ENCODE data around the gene SPOCK2.

The SPOCK2 gene

DNA sequence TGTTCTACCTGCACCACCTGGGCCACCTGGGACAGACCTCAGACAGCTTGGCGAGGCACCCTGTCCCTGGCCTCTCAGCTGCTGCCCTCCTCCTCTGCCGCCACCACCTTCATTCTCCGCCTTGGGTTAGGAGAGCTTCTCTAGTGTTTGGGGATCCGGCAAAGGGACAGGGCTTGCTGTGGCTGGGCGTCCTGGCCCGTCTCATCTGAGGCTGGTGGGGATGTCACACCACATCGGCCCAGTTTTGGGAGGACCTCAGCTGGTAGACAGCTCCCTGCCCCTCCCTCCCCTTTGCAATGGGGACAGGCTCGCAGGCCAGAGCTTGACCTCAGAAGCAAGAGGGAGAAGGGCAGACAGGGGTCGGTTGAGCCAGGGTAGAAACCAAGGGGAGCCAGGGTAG, 26.4 kb downstream of the SPOCK2 start:
- H3K4me3 ChIP-seq (ENCODE audit: low read length in 2 of 2), result no peak overlapping the region
- no peaks in the 10 kb centered on the region for H3K4me1 ChIP-seq (ENCODE audit: control insufficient read depth, insufficient read depth, low read length)
- H3K27ac ChIP-seq (ENCODE audit: low read length), result no peak overlapping the region
- H3K9me3 ChIP-seq (ENCODE audit: control insufficient read depth in 2 of 2, low read length in 2 of 2), result no peaks in the 10 kb centered on the region
- no peaks in the 10 kb centered on the region for H3K36me3 ChIP-seq (ENCODE audit: control insufficient read depth in 2 of 2, insufficient read depth in 2 of 2, low read length in 2 of 2)
- no peaks in the 10 kb centered on the region for H3K27me3 ChIP-seq (ENCODE audit: control insufficient read depth in 1 of 2, insufficient read depth in 2 of 2, low read length in 2 of 2)
- no peak overlapping the region for H3K9ac ChIP-seq (ENCODE audit: low read length in 2 of 2)

GRCh38 chr10:72061491-72061890, 26.9 kb downstream of the SPOCK2 start:
- no peaks in the 10 kb centered on the region for H3K27me3 ChIP-seq (ENCODE audit: control insufficient read depth in 1 of 2, insufficient read depth in 2 of 2, low read length in 2 of 2)
- H3K36me3 ChIP-seq (ENCODE audit: control insufficient read depth in 2 of 2, insufficient read depth in 2 of 2, low read length in 2 of 2), result no peaks in the 10 kb centered on the region
- no peak overlapping the region for H3K27ac ChIP-seq (ENCODE audit: low read length)
- H3K4me3 ChIP-seq (ENCODE audit: low read length in 2 of 2), result no peak overlapping the region
- no peaks in the 10 kb centered on the region for H3K9me3 ChIP-seq (ENCODE audit: control insufficient read depth in 2 of 2, low read length in 2 of 2)
- H3K4me1 ChIP-seq (ENCODE audit: control insufficient read depth, insufficient read depth, low read length), result no peaks in the 10 kb centered on the region
- H3K9ac ChIP-seq (ENCODE audit: low read length in 2 of 2), result no peak overlapping the region

- Histone ChIP-seq H3K36me3 (ENCODE audit: control insufficient read depth in 2 of 2, insufficient read depth in 2 of 2, low read length in 2 of 2) (no peaks in the 10 kb centered on the region), H3K9me3 (ENCODE audit: control insufficient read depth in 2 of 2, low read length in 2 of 2) (no peaks in the 10 kb centered on the region), H3K4me3 (ENCODE audit: low read length in 2 of 2) (no peak overlapping the region), H3K27me3 (ENCODE audit: control insufficient read depth in 1 of 2, insufficient read depth in 2 of 2, low read length in 2 of 2) (no peaks in the 10 kb centered on the region), H3K9ac (ENCODE audit: low read length in 2 of 2) (no peak overlapping the region), H3K27ac (ENCODE audit: low read length) (no peak overlapping the region), H3K4me1 (ENCODE audit: control insufficient read depth, insufficient read depth, low read length) (no peaks in the 10 kb centered on the region)
Observed at GRCh38 chr10:72059843-72060822, 28.2 kb downstream of the SPOCK2 start.

DNA sequence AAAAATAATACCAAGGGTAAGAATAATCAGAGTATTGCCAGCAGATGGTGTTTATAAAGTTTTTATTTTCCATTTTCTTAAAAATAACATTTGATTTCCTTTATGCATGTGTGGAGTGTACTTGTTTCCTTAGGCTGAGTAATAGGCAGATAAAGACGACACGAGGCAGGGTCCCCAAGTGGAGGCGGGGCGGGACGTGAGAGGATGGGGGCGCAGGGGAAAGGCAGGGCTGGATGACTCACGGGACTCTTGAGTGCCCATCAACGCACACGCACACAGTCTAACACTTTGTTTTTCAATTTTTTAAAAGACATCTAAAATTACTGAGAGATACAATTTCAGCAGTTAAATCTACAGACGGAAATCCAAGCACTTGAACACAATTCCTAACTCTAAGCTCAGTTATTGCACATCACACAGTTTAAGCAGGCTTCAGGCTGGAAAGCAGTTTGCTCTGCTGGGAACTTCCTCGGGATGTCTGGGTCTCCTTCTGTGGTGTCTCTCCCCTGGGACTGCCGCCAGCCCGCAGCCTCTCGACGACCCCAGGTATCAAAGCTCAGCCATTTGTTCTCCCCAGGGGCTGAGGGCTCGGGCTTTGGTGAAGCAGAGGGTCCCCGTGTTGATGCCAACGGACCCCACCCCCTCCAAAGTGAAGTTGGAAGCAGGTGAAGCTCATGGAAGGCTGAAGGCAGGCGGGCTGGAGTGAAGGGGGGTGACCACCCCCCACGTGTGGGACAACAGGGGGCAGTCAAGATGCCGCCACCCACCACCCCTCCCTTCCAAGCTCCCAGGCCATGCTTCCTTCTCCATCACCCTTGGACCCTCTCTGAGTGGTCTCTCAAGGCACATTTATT, 29.1 kb downstream of the SPOCK2 start:
- H3K9me3 ChIP-seq (ENCODE audit: control insufficient read depth in 2 of 2, low read length in 2 of 2), result no peaks in the 10 kb centered on the region
- no peak overlapping the region for H3K9ac ChIP-seq (ENCODE audit: low read length in 2 of 2)
- H3K27ac ChIP-seq (ENCODE audit: low read length), result no peak overlapping the region
- H3K4me3 ChIP-seq (ENCODE audit: low read length in 2 of 2), result no peak overlapping the region
- H3K4me1 ChIP-seq (ENCODE audit: control insufficient read depth, insufficient read depth, low read length), result no peaks in the 10 kb centered on the region
- no peaks in the 10 kb centered on the region for H3K36me3 ChIP-seq (ENCODE audit: control insufficient read depth in 2 of 2, insufficient read depth in 2 of 2, low read length in 2 of 2)
- H3K27me3 ChIP-seq (ENCODE audit: control insufficient read depth in 1 of 2, insufficient read depth in 2 of 2, low read length in 2 of 2), result no peaks in the 10 kb centered on the region

GRCh38 chr10:72058347-72058898, 29.9 kb downstream of the SPOCK2 start:
- Histone ChIP-seq H3K27me3 (ENCODE audit: control insufficient read depth in 1 of 2, insufficient read depth in 2 of 2, low read length in 2 of 2) (no peaks in the 10 kb centered on the region), H3K36me3 (ENCODE audit: control insufficient read depth in 2 of 2, insufficient read depth in 2 of 2, low read length in 2 of 2) (no peaks in the 10 kb centered on the region), H3K9me3 (ENCODE audit: control insufficient read depth in 2 of 2, low read length in 2 of 2) (no peaks in the 10 kb centered on the region), H3K9ac (ENCODE audit: low read length in 2 of 2) (no peak overlapping the region), H3K4me1 (ENCODE audit: control insufficient read depth, insufficient read depth, low read length) (no peaks in the 10 kb centered on the region), H3K4me3 (ENCODE audit: low read length in 2 of 2) (no peak overlapping the region), H3K27ac (ENCODE audit: low read length) (no peak overlapping the region)

DNA sequence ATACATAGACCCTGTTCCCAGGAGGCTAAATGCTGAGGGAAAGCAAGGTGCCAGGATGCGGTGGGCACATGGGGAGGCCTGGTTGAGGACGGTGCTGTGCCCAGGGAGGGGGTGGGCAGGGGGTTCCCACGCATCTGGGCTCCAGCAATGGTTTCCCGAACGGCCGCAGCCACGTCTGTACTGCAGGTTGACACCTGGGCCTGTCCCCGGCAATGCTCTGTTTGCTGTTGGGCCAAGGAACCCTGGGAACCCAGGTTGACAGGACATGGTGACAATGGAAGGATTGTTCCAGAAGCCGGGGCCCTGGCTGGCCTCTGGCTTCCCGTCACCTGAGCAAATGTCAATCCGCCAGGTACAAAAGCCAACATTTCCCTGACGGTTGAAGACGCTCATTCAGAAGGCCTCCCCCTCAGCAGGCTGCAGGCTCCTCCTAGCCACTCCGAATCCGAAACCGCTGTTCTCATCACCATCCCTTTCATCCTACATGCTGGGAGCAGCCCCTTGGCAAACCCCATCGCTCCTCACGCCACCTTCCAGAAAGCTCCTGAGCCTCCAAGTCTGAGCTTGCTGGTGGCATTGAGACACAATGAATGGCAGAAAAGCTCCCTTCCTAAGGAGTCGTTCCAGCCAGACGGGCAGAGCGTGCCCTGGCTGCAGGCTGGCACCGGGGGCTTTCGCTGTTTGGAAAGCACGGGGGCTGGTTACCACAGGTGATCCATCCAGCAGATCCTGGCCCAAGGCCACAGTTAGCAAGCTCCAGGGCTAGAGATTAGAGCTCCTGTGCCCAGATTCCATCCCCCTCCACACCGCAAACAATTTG, 31.2 kb downstream of the SPOCK2 start:
- no peaks in the 10 kb centered on the region for H3K4me1 ChIP-seq (ENCODE audit: control insufficient read depth, insufficient read depth, low read length)
- no peaks in the 10 kb centered on the region for H3K36me3 ChIP-seq (ENCODE audit: control insufficient read depth in 2 of 2, insufficient read depth in 2 of 2, low read length in 2 of 2)
- H3K4me3 ChIP-seq (ENCODE audit: low read length in 2 of 2), result no peak overlapping the region
- H3K9ac ChIP-seq (ENCODE audit: low read length in 2 of 2), result no peak overlapping the region
- no peaks in the 10 kb centered on the region for H3K27me3 ChIP-seq (ENCODE audit: control insufficient read depth in 1 of 2, insufficient read depth in 2 of 2, low read length in 2 of 2)
- H3K9me3 ChIP-seq (ENCODE audit: control insufficient read depth in 2 of 2, low read length in 2 of 2), result no peaks in the 10 kb centered on the region
- H3K27ac ChIP-seq (ENCODE audit: low read length), result no peak overlapping the region

DNA sequence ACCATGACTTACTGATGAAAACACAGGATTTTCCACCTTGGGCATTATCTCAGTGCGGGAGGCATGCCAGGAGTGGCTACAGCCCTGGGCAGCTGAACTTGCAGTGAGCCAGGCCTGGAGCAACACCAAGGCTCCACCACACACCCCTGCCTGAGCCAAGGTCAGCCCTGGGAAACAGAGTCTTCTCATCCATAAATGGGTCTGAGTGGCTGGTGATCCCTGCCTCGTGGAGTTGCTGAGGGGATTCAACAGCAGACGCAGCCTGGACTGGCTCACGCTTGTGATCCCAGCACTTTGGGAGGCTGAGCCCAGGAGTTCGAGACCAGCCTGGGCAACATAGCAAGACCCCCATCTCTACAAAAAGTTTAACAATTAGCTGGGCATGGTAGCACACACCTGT, 32.2 kb downstream of the SPOCK2 start:
- Histone ChIP-seq H3K27ac (ENCODE audit: low read length) (no peak overlapping the region), H3K9ac (ENCODE audit: low read length in 2 of 2) (no peak overlapping the region), H3K4me3 (ENCODE audit: low read length in 2 of 2) (no peak overlapping the region), H3K27me3 (ENCODE audit: control insufficient read depth in 1 of 2, insufficient read depth in 2 of 2, low read length in 2 of 2) (no peaks in the 10 kb centered on the region), H3K36me3 (ENCODE audit: control insufficient read depth in 2 of 2, insufficient read depth in 2 of 2, low read length in 2 of 2) (no peaks in the 10 kb centered on the region), H3K4me1 (ENCODE audit: control insufficient read depth, insufficient read depth, low read length) (no peaks in the 10 kb centered on the region), H3K9me3 (ENCODE audit: control insufficient read depth in 2 of 2, low read length in 2 of 2) (no peaks in the 10 kb centered on the region)

GRCh38 chr10:72053690-72054089, 34.7 kb downstream of the SPOCK2 start:
- Histone ChIP-seq H3K9ac (ENCODE audit: low read length in 2 of 2) (no peak overlapping the region), H3K27ac (ENCODE audit: low read length) (no peak overlapping the region), H3K36me3 (ENCODE audit: control insufficient read depth in 2 of 2, insufficient read depth in 2 of 2, low read length in 2 of 2) (no peaks in the 10 kb centered on the region), H3K27me3 (ENCODE audit: control insufficient read depth in 1 of 2, insufficient read depth in 2 of 2, low read length in 2 of 2) (no peaks in the 10 kb centered on the region), H3K9me3 (ENCODE audit: control insufficient read depth in 2 of 2, low read length in 2 of 2) (peaks cover 0 to 4% of the 10 kb centered on the region in 2 donors), H3K4me3 (ENCODE audit: low read length in 2 of 2) (no peak overlapping the region), H3K4me1 (ENCODE audit: control insufficient read depth, insufficient read depth, low read length) (no peaks in the 10 kb centered on the region)

DNA sequence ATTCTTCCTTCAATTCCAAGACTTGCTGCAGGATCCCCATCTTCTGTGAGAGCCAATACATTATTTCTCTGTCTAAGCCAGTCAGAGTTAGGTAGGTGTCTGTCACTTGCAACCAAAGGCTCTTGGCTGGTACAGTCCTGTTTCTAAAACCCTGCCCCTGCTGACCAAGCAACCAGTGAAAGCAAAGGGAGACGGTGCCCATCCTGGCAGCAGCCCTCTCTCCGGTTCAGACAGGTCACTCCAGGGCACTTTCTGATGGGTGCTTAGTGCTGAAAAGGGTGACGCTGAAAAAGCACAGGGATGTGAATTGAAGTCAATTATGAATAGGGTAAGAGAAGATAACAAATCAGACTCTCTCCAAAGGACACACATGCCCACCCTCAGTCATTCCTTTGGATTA, 37.5 kb downstream of the SPOCK2 start:
- Histone ChIP-seq H3K27me3 (ENCODE audit: control insufficient read depth in 1 of 2, insufficient read depth in 2 of 2, low read length in 2 of 2) (no peaks in the 10 kb centered on the region), H3K4me3 (ENCODE audit: low read length in 2 of 2) (no peak overlapping the region), H3K4me1 (ENCODE audit: control insufficient read depth, insufficient read depth, low read length) (no peaks in the 10 kb centered on the region), H3K27ac (ENCODE audit: low read length) (no peak overlapping the region), H3K9ac (ENCODE audit: low read length in 2 of 2) (no peak overlapping the region), H3K9me3 (ENCODE audit: control insufficient read depth in 2 of 2, low read length in 2 of 2) (peaks cover 0 to 4% of the 10 kb centered on the region in 2 donors), H3K36me3 (ENCODE audit: control insufficient read depth in 2 of 2, insufficient read depth in 2 of 2, low read length in 2 of 2) (no peaks in the 10 kb centered on the region)
